IPS DF 6.9 (cell line): ENCODE measurements around the gene KIF26A.
"Not testable (repeated sequence)": the region's sequence is repeated elsewhere in the genome, so short reads cannot be mapped to it uniquely, and the experiment has no call there.

ENCODE experiments used
- DNase-seq: peaks from one replicate; pipeline ENCODE4 v3.0.0-alpha.2; 2013; ENCODE audit warnings: low read depth, low spot score
- H3K27ac ChIP-seq: one replicate; pipeline ENCODE4 v1.5.1; 2013; ENCODE audit warnings: low read length, control low read depth
- H3K27me3 ChIP-seq: 2 replicates; pipeline ENCODE4 v1.6.1; 2013; ENCODE audit warnings: mild to moderate bottlenecking, low read length; ENCODE audit not compliant: control insufficient read depth, insufficient read depth
- H3K36me3 ChIP-seq: 2 replicates; pipeline ENCODE4 v1.6.1; 2013; ENCODE audit warnings: low read length; ENCODE audit not compliant: control insufficient read depth, insufficient read depth
- H3K4me1 ChIP-seq: 2 replicates; pipeline ENCODE4 v1.6.1; 2013; ENCODE audit warnings: low read length; ENCODE audit not compliant: control insufficient read depth, insufficient read depth
- H3K4me3 ChIP-seq: 2 replicates; pipeline ENCODE4 v1.5.1; 2013; ENCODE audit warnings: mild to moderate bottlenecking, low read length
- H3K9me3 ChIP-seq: 2 replicates; pipeline ENCODE4 v1.6.1; 2013; ENCODE audit warnings: low read length, inconsistent platforms; ENCODE audit not compliant: control insufficient read depth, insufficient read depth
- WGBS: extraction: QIAGEN DNeasy Blood & Tissue Kit; methylation state at CpG from one replicate; pipeline ENCODE4 v1.1.7; 2013; ENCODE audit warnings: mixed read lengths, missing lambda C conversion rate; ENCODE audit not compliant: insufficient read length, insufficient coverage; 5-methylcytosine and 5-hydroxymethylcytosine counted together

Gene KIF26A

GRCh38 chr14:104152686-104153393, 14.5 kb downstream of the KIF26A start:
- Histone ChIP-seq H3K9me3 (no peaks in the 10 kb centered on the region), H3K4me3 (no peak overlapping the region), H3K27me3 (no peaks in the 10 kb centered on the region), H3K4me1 (peaks cover 18% of the 10 kb centered on the region), H3K27ac (no peak overlapping the region), H3K36me3 (peaks cover 13% of the 10 kb centered on the region)
- no CpG with 5 or more reads among the region's 21 CpGs for WGBS
- DNase-seq = no peak

GRCh38 chr14:104153394-104153755, 15.0 kb downstream of the KIF26A start:
- DNase-seq, H3K27ac ChIP-seq, H3K27me3 ChIP-seq, H3K4me3 ChIP-seq, H3K9me3 ChIP-seq: not testable (repeated sequence)
- WGBS = no CpG with 5 or more reads among the region's 7 CpGs
- Histone ChIP-seq H3K4me1 (peaks cover 16% of the 10 kb centered on the region), H3K36me3 (peaks cover 13% of the 10 kb centered on the region)

- no peak for DNase-seq
- Histone ChIP-seq H3K4me3 (no peak overlapping the region), H3K36me3 (peaks cover 16% of the 10 kb centered on the region), H3K27ac (no peak overlapping the region), H3K27me3 (no peaks in the 10 kb centered on the region), H3K4me1 (peaks cover 10% of the 10 kb centered on the region), H3K9me3 (no peaks in the 10 kb centered on the region)
- WGBS = no CpG with 5 or more reads among the region's 15 CpGs
Observed at GRCh38 chr14:104154246-104154645, 15.9 kb downstream of the KIF26A start.

GRCh38 chr14:104155513-104155912, 17.1 kb downstream of the KIF26A start:
- Histone ChIP-seq H3K9me3 (no peaks in the 10 kb centered on the region), H3K4me3 (no peak overlapping the region), H3K36me3 (peaks cover 16% of the 10 kb centered on the region), H3K4me1 (peaks cover 4% of the 10 kb centered on the region; the same call in 1 of the 2 replicates), H3K27me3 (no peaks in the 10 kb centered on the region), H3K27ac (no peak overlapping the region)
- no peak for DNase-seq
- no CpG with 5 or more reads among the region's 29 CpGs for WGBS

- Histone ChIP-seq H3K9me3 (no peaks in the 10 kb centered on the region), H3K36me3 (peaks cover 16% of the 10 kb centered on the region), H3K27me3 (no peaks in the 10 kb centered on the region), H3K4me3 (no peak overlapping the region), H3K27ac (no peak overlapping the region), H3K4me1 (peaks cover 1% of the 10 kb centered on the region; the same call in 1 of the 2 replicates)
- WGBS = no CpG with 5 or more reads among the region's 5 CpGs
- no peak for DNase-seq
Observed at GRCh38 chr14:104156142-104156541, 17.8 kb downstream of the KIF26A start.

- Histone ChIP-seq H3K27ac (no peak overlapping the region), H3K4me3 (no peak overlapping the region), H3K36me3 (peaks cover 13% of the 10 kb centered on the region), H3K4me1 (peaks cover 1% of the 10 kb centered on the region; the same call in 1 of the 2 replicates), H3K27me3 (no peaks in the 10 kb centered on the region), H3K9me3 (no peaks in the 10 kb centered on the region)
- no peak for DNase-seq
- WGBS = no CpG with 5 or more reads among the region's 42 CpGs
Observed at GRCh38 chr14:104157016-104157928, 18.9 kb downstream of the KIF26A start.

GRCh38 chr14:104158827-104159798, 20.7 kb downstream of the KIF26A start:
- H3K36me3 ChIP-seq = peaks cover 3% of the 10 kb centered on the region; the same call in 1 of the 2 replicates
- H3K27me3 ChIP-seq = no peaks in the 10 kb centered on the region
- no peak for DNase-seq
- peaks cover 1% of the 10 kb centered on the region; the same call in 1 of the 2 replicates for H3K4me1 ChIP-seq
- no CpG with 5 or more reads among the region's 51 CpGs for WGBS
- H3K4me3 ChIP-seq = no peak overlapping the region
- no peak overlapping the region for H3K27ac ChIP-seq
- H3K9me3 ChIP-seq = no peaks in the 10 kb centered on the region

GRCh38 chr14:104159990-104160389, 21.6 kb downstream of the KIF26A start:
- Histone ChIP-seq H3K4me1 (peaks cover 1% of the 10 kb centered on the region; the same call in 1 of the 2 replicates), H3K4me3 (no peak overlapping the region), H3K27me3 (no peaks in the 10 kb centered on the region), H3K27ac (no peak overlapping the region), H3K9me3 (no peaks in the 10 kb centered on the region), H3K36me3 (peaks cover 3% of the 10 kb centered on the region; the same call in 1 of the 2 replicates)
- no CpG with 5 or more reads among the region's 9 CpGs for whole genome bisulfite sequencing
- no peak for DNase-seq

- Histone ChIP-seq H3K27ac (no peak overlapping the region), H3K4me1 (peaks cover 1% of the 10 kb centered on the region; the same call in 1 of the 2 replicates), H3K36me3 (peaks cover 3% of the 10 kb centered on the region; the same call in 1 of the 2 replicates), H3K27me3 (no peaks in the 10 kb centered on the region), H3K4me3 (no peak overlapping the region), H3K9me3 (no peaks in the 10 kb centered on the region)
- no CpG with 5 or more reads among the region's 23 CpGs for WGBS
- no peak for DNase-seq
Observed at GRCh38 chr14:104161602-104162367, 23.4 kb downstream of the KIF26A start.
